ENCODE measurements around the gene CALHM3.
"Not testable (repeated sequence)": the region's sequence is repeated elsewhere in the genome, so short reads cannot be mapped to it uniquely, and the experiment has no call there.

CALHM3 gene

DNA sequence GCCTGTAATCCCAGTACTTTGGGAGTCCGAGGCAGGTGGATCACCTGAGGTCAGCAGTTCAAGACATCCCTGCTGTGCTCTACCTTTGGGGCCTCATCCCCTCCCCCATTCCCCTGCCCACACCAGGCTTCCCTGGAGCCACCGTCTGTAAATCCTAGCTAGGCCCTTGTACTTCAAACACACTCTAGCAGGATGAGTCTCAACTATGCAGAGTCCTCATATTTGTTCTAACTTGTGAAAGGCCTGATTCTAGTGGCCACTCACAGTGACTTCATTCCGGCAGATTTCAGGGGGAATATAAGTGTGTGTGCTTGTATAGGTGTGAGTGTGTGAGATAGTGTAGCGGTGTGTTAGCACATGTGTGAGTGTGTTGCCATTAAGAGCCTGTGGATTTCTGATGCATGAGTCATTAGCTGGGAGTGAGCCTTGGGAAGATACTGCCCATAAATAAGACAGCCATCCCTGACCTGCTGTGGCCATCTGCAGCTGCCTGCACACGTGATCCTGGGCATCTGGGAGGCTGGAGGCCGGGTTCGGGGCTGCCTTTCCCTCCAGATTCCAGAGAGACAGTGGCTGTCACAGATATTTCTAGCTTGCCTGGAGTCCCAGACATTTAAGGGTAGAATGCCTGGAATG, 12.8 kb upstream of the CALHM3 start:
- H3K36me3 ChIP-seq = no peaks in the 10 kb centered on the region
- H3K4me3 ChIP-seq (ENCODE audit: low read depth, low read length) = no peak overlapping the region
- no peaks in the 10 kb centered on the region for H3K9me3 ChIP-seq
- TF ChIP-seq, protein P1, sequence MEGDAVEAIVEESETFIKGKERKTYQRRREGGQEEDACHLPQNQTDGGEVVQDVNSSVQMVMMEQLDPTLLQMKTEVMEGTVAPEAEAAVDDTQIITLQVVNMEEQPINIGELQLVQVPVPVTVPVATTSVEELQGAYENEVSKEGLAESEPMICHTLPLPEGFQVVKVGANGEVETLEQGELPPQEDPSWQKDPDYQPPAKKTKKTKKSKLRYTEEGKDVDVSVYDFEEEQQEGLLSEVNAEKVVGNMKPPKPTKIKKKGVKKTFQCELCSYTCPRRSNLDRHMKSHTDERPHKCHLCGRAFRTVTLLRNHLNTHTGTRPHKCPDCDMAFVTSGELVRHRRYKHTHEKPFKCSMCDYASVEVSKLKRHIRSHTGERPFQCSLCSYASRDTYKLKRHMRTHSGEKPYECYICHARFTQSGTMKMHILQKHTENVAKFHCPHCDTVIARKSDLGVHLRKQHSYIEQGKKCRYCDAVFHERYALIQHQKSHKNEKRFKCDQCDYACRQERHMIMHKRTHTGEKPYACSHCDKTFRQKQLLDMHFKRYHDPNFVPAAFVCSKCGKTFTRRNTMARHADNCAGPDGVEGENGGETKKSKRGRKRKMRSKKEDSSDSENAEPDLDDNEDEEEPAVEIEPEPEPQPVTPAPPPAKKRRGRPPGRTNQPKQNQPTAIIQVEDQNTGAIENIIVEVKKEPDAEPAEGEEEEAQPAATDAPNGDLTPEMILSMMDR (IDR thresholded peaks at IDR 0.05; ENCODE audit: low read depth, low read length) = no peak
- peaks cover 15% of the 10 kb centered on the region for H3K4me1 ChIP-seq
- H3K27me3 ChIP-seq = peaks cover 8% of the 10 kb centered on the region
- peak; percentile 73 for DNase-seq

DNA sequence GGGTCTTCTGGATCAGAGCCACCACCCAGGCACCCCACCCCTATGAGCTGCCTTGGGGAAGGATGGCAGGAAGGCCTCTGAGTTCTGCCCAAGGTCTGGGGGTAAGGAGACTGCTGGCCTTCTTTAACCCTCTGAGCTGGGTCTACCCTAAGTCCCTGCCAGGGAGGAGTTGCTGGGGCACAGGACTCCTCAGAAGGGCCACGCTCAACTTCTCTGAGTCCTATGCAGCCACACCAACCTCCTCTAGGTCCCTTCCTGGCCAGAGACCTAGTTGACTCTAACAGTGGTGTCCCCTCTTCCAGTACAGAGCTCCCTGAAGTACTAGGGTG, 11.9 kb upstream of the CALHM3 start:
- no peaks in the 10 kb centered on the region for H3K36me3 ChIP-seq
- DNase-seq = no peak
- H3K4me1 ChIP-seq = peaks cover 15% of the 10 kb centered on the region
- TF ChIP-seq, protein P1 (IDR thresholded peaks at IDR 0.05; ENCODE audit: low read depth, low read length) = no peak
- no peaks in the 10 kb centered on the region for H3K9me3 ChIP-seq
- H3K27me3 ChIP-seq = peaks cover 8% of the 10 kb centered on the region
- no peak overlapping the region for H3K4me3 ChIP-seq (ENCODE audit: low read depth, low read length)

DNA sequence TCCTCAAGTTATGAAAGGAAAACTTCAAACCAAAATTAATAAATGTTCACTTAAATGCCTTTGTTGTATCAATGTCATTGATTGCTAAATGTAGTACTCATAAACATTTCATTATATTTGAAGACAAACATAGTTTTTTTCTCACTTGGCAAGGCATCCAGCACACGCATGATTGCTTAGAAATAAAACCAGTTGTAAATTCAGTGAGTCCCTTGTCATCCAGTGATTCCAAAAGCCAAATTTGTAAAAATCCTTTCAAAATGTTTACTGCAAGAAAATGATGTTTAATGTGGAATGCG, 8.3 kb upstream of the CALHM3 start:
- Histone ChIP-seq H3K9me3 (no peaks in the 10 kb centered on the region), H3K4me1 (peaks cover 5% of the 10 kb centered on the region), H3K27me3 (no peaks in the 10 kb centered on the region), H3K36me3 (no peaks in the 10 kb centered on the region), H3K4me3 (ENCODE audit: low read depth, low read length) (no peak overlapping the region)
- TF ChIP-seq, protein P1 (IDR thresholded peaks at IDR 0.05; ENCODE audit: low read depth, low read length) = no peak
- no peak for DNase-seq

DNA sequence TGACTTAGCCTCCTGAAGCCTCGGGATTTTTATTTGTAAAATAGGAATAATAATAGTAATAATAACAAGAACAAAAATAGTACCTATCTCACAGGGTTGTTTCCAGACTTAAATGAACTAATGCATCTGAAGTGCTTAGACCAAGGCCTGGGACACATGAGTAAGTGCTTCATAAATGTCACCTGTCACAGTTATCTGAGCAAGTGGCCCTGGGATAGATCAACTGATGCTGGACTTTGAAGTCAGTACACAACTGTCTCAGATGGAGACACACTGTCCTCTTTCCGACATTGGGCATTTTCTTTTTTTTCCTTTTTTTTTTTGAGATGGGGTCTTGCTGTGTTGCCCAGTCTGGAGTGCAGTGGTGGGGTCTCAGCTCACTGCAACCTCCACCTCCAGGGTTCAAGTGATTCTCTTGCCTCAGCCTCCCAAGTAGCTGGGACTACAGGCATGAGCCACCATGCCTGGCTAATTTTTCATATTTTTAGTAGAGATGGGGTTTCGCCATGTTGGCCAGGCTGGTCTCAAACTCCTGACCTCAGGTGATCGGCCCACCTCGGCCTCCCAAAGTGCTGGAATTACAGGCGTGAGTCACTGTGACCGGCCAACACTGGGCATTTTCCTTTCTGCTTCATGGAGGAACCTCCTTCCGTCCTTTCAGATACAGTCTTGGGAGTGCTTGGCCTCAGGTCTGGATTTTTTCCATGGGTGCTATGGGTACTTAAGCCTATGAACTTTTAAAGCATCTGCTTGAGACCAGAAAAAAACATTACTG, 7.8 kb upstream of the CALHM3 start:
- H3K4me1 ChIP-seq, H3K27me3 ChIP-seq, H3K9me3 ChIP-seq: not testable (repeated sequence)

DNA sequence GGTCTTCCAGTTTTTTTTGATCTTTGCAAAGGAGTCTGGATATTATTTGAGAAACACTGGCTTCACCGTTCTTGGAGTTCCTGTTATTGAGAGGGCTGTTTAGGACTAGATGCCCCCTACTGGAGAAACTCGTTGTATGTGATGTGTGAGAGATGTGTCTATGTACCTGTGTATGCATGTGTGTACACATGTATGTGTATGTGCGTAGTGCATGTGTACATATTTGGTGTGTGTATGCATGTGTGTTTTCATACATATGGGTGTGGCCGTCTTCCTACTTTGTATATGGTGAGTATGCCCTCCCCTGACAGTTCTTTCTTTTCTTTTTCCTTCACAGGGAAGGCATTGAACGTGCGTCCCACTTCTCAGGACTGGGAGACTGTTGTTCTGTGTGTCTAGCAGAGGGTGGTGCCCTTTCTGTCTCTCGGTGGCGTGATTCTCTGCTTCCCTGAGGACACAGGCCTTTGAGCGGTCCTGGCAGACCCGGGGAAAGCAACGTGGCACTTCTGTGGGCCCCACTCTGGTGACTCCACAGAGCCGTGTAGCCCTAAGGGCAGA, 3.0 kb upstream of the CALHM3 start:
- Histone ChIP-seq H3K27me3 (no peaks in the 10 kb centered on the region), H3K4me3 (ENCODE audit: low read depth, low read length) (no peak overlapping the region), H3K36me3 (no peaks in the 10 kb centered on the region), H3K9me3 (no peaks in the 10 kb centered on the region), H3K4me1 (no peaks in the 10 kb centered on the region)
- TF ChIP-seq, protein P1 (IDR thresholded peaks at IDR 0.05; ENCODE audit: low read depth, low read length) = peak; percentile 79
- DNase-seq = peak; percentile 64

More for the DNA sequence above, 7.8 kb upstream of the CALHM3 start:
- H3K4me3 ChIP-seq (ENCODE audit: low read depth, low read length); DNase-seq; H3K36me3 ChIP-seq: not testable (repeated sequence)

DNA sequence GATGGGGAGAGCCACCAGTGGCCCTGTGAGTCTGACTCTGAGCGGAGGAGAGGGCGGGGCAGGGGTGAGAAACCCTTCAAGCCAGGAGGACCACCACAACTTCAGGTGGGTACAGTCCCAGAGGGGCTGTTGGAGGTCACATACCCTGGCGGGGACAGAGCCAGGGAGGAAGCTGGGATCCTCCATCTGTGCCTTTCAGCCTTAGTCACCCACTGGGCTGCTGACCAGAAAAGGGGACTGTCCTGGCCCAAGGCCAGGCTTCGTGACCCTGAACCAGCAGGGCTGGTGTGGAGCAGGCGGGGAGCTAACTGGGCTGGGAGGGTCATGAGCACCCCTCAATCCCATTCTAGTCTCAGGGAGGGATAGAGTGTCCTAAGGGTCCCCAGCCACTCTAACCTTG, 1.5 kb upstream of the CALHM3 start:
- TF ChIP-seq, protein P1 (IDR thresholded peaks at IDR 0.05; ENCODE audit: low read depth, low read length) = no peak
- no peaks in the 10 kb centered on the region for H3K36me3 ChIP-seq
- no peaks in the 10 kb centered on the region for H3K27me3 ChIP-seq
- no peak for DNase-seq
- H3K4me3 ChIP-seq (ENCODE audit: low read depth, low read length) = no peak overlapping the region
- H3K9me3 ChIP-seq = no peaks in the 10 kb centered on the region
- no peaks in the 10 kb centered on the region for H3K4me1 ChIP-seq

Measured in BE2C (cell line).